Renal pelvis (tissue), 4 donors: ENCODE measurements around the gene TAF4. TPM values are rescaled to one million over a fixed set of nuclear protein-coding genes. Genes with fewer than 3 reads are reported as not detected.

Experiments used
- DNase-seq: peaks from one replicate; pipeline ENCODE4 v3.0.0-alpha.2; 2013
- polyA plus RNA-seq, 3 donors: library from polyadenylated mRNA; unstranded; fragments of 120-200 nt; gene quantifications; one replicate each; pipeline ENCODE4 v1.2.1, GENCODE V29; 2013; ENCODE audit not compliant: insufficient read length in 3 of 3

The TAF4 gene
- polyA plus RNA-seq, 3 donors, result 19.6 to 20.4 (median 20.3) TPM

- no peak for DNase-seq
These were observed 130.8 kb downstream of the TAF4 start for GRCh38 chr20:61934716-61935530.

GRCh38 chr20:61933951-61934715 lies 131.5 kb downstream of the TAF4 start:
- DNase-seq, result no peak

DNA sequence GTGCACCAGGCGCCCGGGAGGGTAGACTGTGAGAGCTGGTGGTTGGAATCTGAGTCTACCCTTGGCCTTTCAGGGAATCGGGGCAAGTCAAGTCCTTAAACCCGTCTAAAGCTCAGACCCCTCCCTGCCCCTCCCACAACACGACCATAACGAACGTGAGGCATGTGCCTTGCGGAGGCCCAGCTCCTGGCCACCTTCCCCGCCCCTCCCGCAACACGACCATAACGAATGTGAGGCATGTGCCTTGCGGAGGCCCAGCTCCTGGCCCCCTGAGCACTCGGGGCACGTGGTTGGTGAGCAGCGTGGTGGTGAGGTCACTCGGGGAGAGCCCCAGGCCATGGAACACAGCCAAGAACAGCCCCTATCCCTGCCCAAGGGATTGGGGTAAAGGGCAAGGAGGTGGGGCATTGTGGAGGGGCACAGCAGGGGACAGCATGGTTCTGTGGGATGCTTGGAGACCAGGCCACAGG lies 132.2 kb downstream of the TAF4 start:
- no peak for DNase-seq

- no peak for DNase-seq
These were observed 132.8 kb downstream of the TAF4 start for GRCh38 chr20:61932711-61933480.

- DNase-seq, result no peak
These were observed 133.5 kb downstream of the TAF4 start for GRCh38 chr20:61932199-61932592.

- DNase-seq, result no peak
These were observed 134.0 kb downstream of the TAF4 start for GRCh38 chr20:61931476-61932198.

- DNase-seq, result no peak
These were observed 134.8 kb downstream of the TAF4 start for GRCh38 chr20:61930776-61931475.

DNA sequence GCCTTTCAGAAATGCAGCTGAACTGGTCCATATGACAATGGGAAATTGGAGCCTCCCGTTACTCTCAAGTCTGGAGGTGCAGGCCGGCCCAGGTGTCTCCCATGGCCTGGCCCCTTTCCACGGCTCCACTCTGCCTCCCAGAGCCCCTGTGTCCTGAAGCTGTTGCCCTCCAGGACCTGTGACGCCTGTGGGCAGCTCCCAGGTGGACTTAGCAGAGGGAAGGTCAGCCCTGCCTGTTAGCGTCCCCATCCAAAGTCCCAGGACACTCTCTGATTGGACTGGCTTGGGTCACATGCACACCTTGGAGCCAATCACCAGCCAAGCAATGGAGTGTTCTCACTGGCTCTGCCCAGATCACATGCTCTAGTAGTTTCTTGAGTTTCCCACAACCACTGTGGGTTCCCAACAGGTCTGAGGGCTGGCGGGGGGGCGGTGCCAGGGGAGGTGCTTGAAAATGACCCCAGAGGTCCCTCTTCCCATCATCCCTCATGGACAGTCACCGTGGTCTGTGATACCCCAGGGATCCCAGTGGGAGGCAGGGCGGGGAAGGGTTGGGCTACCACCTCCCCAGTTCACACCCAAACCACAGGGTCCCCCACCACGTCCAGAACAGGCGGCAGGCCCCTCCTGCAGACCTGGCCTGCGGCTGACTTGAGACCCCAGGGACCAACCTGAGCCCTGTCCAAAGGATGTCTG lies 135.6 kb downstream of the TAF4 start:
- DNase-seq, result no peak

DNA sequence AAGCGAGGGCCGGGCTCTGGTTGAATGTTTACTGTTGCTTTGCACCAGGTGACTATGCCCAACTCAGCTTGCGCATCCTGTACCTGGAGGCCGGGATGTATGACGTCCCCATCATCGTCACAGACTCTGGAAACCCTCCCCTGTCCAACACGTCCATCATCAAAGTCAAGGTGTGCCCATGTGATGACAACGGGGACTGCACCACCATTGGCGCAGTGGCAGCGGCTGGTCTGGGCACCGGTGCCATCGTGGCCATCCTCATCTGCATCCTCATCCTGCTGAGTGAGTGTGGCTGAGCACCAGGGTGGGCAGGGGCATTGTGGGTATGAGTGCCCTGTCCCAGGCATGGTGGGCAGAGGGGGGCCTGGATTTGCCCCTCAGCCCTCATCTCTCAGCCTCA lies 136.1 kb downstream of the TAF4 start:
- DNase-seq, result no peak

DNA sequence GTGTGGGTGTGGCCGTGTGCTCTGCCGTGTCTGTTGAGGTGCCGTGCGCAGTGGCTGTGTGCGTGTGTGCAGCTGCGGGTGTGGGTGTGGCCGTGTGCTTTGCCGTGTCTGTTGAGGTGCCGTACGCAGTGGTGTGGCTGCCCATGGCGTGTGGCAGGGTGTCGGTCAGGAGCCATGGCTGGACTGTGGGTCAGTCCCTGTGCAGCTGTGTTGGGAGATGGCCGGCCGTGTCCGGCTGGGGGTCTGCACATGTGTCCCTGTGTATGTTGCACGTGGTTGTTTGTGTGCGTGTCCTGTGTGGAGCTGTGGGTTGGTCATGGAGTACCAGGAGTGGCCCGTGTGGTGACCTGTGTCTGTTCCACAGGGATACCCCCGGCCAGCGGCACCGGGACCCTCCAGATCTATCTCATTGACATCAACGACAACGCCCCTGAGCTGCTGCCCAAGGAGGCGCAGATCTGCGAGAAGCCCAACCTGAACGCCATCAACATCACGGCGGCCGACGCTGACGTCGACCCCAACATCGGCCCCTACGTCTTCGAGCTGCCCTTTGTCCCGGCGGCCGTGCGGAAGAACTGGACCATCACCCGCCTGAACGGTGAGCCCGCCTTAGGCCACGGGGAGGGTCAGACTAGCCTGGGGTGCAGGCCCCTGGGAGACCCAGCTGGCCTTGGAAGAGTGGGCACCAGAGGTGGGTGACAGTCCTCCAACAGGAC lies 137.7 kb downstream of the TAF4 start:
- no peak for DNase-seq

DNA sequence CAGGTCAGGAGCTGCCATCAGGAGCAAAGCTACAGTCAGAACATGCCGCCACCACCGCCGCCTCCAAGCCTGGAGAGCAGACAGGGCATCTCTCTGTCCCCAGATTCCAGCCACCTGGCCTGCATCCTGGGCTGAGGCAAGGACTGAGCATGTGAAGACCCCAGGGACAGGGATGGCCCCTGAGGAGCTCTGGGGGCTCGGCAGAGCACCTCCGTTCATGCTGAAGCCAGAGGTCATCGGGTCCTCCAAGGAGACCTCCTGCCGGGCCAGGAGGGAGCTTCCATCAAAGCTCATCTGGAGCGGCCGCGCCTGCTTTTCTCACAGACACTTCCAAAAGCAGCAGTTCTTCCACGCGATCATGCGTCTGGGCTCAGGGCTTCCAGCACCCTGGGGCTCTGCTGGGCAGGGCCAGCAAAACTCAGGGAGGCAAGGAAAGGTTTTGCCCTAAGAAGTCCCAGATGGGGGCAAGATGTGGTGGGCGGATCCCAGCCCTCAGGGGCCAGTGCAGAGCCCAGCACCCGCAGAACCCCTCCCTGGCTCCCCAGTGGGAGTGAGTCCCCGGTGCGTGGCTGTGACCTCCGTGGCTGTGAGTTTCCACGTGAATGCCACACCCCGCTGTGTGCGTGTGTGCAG lies 138.4 kb downstream of the TAF4 start:
- no peak for DNase-seq

DNA sequence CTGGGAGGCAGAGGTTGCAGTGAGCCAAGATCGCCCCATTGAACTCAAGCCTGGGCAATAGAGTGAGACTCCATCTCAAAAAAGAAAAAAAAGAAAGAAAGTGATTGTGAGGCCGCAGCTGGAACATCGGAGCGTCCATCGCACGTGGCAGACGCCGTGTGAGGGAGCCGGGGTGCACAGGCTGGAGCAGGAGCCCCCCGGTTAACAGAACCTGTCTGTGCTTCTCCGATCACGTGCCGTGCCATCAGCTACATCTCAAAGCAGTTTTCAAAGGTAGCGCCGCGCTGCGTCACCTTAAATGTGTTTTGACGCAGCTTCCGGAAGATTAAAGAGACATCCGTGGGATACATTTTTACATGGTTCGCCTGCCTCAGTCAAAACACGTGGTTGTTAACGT lies 138.9 kb downstream of the TAF4 start:
- no peak for DNase-seq

- DNase-seq, result no peak
These were observed 139.4 kb downstream of the TAF4 start for GRCh38 chr20:61926253-61926613.

DNA sequence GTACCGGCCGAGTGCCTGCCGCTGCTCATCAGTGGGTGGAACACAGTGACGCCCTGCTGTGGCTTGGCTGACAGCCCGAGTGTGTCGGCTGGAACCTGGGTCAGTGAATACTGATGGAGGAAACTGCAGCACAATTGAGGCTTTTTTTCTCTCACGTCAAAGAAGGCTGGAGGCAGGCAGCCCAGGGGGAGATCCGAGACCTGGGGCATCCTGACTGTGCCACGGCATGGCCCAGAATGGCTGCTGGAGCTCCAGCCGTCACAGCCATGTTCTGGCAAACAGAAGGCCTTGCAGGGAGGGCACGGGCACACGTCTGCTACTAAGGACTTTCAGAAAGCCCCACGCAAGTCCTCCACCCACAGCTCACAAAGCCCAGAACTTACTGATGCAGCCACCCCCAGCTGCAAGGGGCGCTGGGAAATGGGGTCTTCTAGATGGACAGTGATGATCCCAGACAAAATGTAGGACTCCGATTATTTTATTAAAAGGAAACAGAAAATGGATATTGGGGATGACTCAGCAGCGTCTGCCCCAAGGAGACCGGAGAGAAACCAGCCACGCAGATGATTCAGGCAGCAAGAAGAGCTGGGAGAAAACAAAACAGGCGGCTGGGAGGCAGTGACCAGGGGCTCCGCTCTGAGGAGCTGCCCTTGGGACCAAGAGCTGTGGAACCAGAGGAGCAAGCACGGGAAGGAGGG lies 140.0 kb downstream of the TAF4 start:
- no peak for DNase-seq

GRCh38 chr20:61924858-61925554 lies 140.7 kb downstream of the TAF4 start:
- DNase-seq, result no peak
